GM21526 (cell line): ENCODE measurements around the gene TOR2A.
"Not testable (repeated sequence)": the region's sequence is repeated elsewhere in the genome, so short reads cannot be mapped to it uniquely, and the experiment has no call there.

Source experiments
- ATAC-seq: cut with Tn5 transposase; IDR thresholded peaks from one replicate; pipeline ENCODE4 v1.9.1; 2021; ENCODE audit warnings: moderate library complexity; ENCODE audit not compliant: unreplicated experiment, low FRiP score

The TOR2A gene

DNA sequence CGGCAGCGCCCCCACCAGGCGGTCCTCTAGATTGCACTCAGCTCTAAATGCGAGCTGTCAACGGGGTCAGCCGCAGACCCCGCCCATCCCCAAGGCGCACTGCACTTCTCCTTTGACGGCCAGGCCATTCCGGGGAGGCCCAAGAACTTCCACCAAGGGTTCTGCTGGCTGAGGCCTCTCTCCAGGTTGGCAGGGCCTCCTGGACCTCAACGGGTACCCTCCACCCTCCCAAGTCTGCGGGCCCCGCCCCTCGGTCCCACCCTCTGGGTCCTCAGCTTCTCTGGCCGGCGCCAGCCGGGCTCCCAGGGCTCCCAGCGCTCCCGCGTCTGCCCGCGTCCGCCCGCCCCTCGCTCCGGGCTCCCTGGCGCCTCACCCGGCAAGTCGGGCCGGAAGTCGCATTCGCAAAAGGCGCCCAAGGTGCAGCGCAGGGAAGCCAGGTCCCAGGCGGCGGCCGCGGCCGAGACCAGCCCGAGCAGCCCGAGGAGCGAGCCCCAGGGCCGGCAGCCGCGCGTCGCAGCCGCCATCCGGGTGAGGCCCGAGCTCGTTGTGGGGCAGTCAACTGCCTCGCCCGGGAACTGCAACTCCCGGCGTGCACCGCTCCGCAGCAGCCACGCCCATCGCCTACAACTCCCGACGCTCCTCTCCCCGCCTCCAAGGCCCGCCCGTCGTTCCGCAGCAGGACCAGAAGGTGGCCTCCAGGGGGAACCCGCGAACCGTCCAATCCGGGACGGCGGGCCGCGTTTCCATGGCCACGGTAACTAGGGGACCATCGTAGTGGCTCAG, at the start of gene TOR2A:
Gene TOR2A (minus strand): TSS at position 548 of the 783 bp plus-strand sequence. CDS start 24 bp downstream, at position 524.
- ATAC-seq = peak; percentile 84

DNA sequence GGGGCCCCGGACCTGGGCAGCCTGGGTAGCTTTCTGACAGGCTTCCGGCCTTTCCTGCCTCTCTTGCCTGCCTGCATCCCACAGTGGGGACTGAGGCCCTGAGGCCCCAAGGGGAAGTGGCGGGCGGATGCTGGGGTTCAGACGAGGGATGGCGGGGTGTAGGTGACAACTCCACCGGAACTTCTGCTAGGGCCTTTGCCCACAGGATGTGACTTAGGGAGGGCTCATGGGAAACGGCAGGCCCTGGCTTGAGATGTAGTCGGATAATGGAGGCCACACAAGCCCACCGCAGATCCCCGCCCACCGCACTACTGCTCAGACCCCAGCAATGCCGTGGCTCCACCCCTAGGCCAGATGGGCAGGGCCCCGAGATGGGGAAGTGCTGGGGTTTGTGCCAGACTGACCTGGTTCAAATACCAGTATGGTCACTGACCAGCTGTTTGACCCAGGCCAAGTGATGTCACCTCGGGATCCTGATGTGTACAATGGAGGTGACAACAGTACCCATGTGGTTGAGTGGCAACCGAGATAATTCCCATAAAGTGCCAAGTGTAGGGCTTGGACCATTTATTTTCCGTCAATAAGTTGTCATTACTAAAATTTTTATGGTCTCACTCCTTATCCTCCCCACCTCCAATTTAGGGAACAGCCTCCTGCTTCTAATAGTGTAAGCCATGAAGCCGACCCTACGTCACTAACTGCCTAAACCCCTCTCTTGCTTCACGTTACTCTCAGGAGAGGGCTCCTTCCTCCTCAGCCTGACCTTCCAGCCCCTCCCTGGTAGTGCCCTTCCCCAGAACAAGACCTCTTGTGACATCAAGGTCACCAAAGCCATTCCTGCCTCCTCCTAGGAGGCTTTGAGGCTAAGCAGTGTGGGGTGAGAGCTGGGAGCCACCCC, 48.3 kb upstream of the TOR2A start:
- no peak for ATAC-seq

DNA sequence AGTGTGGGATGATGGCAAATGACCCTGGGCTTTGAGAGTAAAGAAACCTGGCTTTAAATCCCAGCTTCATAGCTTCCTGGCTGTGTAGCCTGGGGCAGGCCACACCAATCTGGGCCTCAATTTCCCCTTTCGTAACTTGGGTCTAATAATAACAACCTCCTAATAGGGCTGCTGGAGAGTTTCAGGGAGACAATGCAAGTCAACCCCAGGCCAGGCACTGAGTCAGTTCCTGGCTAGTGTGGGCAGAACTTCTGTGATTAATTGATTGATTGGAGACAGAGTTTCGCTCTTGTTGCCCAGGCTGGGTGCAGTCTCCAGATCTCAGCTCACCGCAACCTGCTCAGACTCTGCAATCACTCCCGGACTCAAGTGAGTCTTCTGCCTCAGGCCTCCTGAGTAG, 46.7 kb upstream of the TOR2A start:
- ATAC-seq = no peak

DNA sequence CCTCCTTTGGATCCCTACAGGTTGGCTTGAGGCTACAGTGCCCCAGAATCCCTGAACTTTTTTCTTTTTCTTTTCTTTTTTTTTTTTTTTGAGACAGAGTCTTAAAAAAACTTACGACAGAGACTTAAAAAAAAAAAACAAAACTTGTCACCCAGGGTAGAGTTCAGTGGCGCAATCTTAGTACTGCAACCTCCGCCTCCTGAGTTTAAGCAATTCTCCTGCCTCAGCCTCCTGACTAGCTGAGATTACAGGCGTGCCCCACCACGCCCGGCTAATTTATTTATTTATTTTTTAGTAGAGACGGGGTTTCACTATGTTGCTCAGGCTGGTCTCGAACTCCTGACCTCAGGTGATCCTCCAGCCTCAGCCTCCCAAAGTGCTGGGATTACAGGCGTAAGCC, 45.8 kb upstream of the TOR2A start:
- not testable (repeated sequence) for ATAC-seq

DNA sequence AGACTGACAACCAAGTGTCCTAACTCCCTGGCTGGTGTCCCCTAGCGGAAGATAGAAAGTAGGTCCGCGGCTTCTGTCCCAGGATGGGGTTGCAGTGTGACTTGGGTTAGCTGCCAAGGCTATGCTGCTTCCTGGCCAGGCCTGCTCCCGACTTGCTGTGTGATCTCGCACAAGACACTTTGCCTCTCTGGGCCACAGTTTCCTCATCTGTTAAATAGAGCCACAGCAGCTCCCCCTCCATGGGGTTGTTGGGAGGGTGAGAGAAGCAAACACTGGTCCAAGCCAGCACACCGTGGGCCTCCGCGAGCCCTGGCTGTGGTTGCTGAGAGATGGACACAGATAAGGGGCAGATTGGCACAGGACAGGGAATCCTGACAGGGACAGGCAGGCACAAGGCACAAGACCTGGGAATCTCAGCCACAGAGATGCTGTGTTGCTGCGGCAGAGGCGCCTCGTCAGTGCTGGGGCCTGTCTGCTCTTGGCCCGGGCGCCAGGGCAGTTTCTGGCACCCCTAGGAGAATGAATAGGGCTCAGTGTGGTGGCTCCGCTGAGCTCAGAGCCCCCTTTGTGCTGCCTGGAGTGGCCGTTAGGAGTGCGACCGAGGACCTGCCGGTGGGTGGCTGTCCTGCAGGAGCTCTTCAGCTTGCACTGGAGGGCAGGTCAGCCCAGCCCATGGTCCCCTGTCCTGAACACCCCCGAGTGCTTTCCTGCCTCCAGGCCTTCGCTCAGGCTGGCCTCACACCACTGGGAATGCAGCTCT, 45.2 kb upstream of the TOR2A start:
- no peak for ATAC-seq

DNA sequence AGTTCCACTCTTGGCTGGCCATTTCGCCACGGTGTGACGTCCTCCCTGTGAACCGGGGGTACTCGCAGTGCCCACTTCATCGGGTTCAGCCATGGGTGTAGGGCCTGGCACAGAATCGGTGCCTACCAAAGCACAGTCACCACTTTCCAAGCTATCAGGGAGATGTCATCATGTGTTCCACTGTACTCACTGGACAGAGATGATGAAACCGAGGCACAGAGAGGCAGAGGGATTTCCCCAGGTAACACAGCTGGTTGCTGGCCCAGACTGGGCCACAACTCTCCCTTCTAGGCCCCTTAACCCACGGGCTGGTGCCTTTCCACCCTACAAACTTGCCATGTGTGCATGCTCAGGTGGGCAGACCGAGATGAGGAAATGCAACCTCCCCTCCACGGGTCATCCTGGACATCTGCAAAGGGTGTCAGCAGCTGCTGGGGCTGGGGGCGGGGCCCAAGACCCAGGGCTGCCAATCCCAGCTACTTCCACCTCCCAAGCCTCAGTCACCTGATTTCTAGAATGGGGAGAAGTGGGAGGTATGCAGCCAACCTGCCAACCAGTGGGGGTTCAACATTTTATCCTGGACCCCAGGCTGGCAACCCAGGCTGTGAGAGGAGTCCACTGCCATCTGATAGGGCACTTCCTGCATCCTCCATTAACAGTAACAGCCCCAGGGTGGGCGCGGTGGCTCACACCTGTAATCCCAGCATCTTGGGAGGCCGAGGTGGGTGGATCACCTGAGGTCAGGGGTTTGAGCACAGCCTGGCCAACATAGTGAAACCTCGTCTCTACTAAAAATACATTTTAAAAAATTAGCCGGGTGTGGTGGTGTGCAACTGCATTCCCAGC, 44.3 kb upstream of the TOR2A start:
- no peak for ATAC-seq

DNA sequence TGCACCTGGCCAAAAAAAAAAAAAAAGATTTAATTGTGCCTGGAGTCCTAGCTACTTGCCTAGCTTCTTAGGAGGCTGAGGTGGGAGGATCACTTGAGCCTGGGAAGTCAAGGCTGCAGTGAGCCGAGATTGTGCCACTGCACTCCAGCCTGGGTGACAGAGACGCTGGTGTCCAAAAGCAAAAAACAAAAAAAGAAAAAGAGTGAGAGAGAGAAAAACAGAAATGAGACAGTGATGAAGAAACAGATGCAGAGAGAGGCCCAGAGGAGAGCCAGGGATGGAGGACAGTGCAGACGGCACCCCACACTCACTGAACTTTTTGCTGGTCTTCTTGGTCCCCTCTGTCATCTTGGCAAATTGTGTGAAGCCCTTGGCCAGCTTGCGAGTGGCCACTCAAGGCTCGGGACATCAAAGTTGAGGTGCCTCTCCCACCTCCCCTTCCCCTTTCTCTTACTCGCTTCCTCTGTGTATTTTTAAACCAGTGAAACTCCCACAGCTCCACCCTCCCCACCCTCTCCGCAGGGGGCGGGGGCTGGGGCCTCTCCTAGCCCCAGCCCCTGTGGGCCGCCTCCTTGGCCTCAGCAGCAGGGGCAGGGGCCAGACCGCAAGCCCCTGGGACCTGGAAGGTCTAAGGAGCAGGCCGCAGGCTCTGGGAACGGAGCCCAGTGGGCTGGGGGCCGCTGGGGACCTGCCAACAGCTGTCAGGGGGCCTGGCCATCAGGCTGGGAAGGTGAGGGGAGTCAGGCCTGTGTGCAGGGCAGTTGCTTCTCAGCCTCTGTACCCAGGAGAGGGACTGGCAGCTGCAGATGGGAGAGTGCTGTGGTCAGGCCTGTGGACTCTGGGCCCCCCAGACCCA, 43.4 kb upstream of the TOR2A start, which contains the start of gene SH2D3C:
Gene SH2D3C (minus strand): TSS at position 387 of the 856 bp plus-strand sequence. CDS start 39 bp downstream, at position 348.
- ATAC-seq = no peak

DNA sequence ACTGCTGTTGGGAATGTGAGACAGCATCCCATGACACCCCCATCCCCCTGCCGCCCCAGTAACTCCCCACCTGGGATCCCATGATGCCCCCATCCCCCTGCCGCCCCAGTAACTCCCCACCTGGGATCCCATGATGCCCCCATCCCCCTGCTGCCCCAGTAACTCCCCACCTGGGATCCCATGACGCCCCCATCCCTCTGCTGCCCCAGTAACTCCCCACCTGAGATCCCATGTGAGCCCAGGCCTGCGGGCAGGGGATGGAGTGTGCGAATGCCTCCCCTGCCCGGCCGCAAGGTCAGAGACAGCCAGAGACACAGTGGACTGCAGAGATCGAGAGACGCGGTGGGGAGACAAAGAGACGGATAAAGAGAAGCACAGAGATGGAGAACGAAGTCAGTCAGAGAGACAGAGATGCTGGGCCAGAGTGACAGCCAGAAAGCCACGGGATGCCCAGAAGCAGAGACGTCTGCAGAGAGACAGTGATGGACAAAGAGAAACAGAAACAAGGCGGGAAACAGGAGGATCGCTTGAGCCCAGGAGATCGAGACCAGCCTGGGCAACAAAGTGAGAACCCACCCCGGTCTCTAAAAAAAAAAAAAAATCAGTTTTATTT, 42.4 kb upstream of the TOR2A start:
- no peak for ATAC-seq

DNA sequence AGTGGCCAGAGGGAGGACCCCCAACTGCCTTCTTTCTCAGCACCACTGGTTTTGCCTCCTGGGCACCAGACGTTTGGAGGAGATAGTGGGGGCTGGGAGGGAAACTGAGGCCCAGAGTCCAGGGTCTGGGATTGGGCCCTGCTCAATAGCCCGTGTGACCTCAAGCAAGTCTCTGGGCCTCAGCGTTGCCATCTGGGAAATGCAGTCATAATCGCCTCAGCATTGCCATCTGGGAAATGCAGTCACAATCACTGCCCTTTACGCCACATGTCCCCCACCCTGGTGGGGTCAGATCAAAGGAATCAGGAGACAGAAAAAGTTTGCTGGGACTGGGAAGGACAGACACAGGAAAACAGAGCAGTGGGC, 41.8 kb upstream of the TOR2A start:
- no peak for ATAC-seq

DNA sequence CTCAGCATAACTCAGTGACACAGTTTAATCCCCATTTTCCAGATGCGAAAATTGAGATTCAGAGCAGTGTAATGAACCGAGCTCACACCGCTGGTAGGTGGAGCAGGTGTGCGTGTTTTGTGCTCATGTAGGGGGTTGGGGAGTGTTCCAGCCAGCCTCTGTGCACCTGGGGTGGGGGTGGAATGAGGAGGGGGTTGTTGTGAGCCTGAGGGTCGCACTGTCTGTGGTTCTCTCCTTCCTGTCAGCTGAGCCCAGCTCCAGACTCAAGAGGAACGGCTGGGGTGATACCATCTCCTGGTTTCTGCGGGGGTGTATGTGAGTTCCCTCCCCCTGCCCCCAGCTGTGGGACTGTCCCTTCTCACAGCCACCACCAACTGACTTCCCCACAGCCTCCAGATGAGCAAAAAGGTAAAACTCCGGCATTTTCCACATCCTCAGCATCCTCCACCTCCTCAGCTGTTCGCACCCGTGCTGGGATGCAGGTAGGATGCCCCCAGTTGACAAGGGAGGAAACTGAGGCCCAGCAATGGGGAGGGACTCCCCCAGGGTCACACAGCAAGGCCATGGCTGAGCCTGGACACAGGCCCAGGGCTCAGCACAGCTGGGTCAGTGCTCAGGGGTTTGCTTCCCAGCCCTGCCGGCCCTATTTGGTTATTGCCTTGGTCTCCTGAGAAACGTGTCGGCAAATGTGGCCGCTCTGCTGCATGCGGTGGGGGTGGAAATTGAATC, 41.3 kb upstream of the TOR2A start:
- ATAC-seq = no peak

DNA sequence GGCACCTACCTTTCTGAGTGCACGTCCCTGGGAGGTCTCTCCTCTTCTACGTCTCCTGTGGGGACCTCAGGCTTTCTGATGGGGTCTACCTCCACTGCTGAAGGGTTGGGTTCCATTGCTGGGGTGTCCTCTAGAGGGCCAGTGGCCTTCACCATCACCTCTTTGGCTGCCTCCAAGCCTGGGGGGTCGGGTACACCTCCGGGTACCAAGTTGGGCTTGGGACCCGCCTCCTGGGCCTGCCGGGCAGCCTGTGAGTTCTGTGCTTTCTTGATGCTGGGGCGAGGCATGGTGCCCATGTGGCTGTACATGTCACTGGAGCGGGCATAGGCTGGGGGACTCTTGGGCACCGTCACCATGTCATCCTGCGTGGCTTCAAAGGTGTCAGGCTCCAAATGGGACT, 38.9 kb upstream of the TOR2A start:
- no peak for ATAC-seq

DNA sequence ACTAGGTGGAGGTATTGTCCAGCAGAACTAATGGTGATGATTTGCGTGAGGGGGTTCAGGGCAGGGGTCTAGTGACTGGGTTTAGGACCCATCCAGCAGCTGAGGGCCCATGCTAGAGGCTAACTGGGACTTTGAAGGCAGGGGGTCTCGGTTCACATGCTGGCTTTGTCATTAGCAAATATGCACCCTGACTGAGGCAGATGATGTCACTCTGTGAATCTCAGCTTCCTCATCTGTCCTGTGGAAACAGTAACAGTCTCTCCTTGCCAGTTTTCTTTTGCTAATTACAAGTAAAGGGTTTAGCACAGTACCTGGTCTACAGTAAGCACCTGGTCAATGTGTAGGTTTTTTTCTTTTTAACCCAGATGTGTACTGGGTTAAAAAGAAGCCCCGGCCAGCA, 38.2 kb upstream of the TOR2A start:
- ATAC-seq = no peak

DNA sequence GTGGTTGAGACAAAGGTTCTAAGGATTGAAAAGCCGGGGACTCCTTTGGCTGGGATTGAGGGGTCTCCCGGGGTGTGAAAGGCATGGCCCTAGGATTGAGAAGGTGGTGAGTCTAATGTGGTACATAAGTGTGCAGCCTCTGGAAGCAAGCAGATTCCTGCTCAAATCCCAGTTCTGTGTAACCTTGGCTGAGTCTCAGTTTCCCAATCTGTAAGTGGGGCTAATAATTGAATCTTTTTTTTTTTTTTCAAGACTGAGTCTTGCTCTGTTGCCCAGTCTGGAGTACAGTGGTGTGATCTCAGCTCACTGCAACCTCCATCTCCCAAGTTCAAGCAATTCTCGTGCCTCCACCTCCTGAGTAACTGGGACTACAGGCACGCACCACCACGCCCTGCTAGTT, 37.5 kb upstream of the TOR2A start:
- no peak for ATAC-seq

DNA sequence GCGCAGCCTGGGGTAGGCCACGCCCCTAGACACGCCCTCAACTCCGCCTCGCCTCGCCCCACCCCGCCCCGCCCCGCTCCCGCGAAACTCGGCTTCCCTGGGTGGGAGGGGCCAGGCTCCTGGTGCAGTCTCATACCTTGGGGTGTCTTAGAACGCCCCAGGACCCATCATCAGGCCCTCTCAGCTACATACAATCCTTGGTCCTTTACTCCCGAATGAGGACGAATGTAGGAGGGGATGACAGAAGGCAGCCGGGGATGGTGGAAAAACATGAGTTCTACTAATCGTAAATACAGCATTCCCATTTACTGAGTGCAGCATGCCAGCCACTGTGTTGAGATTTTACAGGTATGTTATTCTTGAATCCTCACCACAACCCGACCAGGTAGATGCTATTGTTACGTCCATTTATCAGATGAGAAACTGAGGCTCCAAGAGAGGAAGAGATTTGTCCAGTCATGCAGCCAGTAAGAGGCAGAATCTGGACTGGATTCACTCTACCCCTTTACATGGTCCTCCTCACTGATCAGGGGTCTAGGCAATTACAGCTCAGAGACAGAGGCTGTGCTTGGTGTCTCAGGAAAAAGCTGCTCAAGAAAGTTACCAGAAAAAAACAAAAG, 36.6 kb upstream of the TOR2A start:
- ATAC-seq = no peak

DNA sequence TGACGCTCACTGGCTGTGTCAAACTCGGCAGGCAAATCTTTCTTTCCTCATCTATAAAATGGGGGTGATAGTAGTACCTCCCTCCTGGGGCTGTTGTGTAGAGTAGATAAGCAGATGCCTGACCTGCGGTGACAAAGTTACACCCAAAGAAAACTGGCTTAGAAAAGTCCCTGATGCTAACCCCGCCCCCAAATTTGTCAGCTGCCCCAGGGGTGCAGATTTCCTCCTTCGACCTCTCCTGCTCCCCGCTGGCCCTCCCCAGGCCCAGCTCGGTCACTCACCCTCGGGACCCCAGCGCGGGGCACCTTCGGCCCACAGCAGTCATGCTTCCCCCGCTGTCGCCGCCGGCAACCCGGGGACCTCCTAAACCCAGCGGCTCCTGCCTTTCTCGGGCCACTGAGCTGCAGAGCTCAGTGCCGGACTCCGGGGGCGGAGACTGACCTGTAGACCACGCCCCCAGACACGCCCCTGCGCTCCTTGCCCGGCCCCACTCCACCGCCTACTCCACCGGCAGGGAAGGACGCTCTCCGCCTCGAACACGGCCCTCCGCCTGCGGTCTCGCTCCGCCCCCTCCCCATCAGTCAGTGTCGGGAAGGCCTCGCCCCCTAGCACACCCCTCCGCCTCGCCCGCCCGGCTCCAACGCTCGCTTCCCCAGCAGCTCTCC, 35.9 kb upstream of the TOR2A start:
- ATAC-seq = peak; percentile 70

DNA sequence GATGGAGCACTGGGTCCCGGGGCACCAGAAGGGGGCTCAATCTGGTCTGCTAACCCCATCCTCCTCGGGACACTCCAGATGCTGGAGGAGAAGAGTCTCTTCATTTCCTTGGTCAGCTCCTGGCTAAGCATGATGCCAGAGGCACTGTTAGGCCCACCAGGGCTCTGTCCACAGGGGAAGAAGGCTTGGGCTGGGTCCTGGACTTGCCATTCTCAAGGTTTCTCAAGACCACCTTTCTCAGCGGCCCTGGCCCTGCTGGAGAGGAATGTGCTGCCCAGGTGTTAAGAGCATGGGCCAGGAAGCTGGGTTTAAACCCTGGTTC, 35.5 kb upstream of the TOR2A start:
- no peak for ATAC-seq

DNA sequence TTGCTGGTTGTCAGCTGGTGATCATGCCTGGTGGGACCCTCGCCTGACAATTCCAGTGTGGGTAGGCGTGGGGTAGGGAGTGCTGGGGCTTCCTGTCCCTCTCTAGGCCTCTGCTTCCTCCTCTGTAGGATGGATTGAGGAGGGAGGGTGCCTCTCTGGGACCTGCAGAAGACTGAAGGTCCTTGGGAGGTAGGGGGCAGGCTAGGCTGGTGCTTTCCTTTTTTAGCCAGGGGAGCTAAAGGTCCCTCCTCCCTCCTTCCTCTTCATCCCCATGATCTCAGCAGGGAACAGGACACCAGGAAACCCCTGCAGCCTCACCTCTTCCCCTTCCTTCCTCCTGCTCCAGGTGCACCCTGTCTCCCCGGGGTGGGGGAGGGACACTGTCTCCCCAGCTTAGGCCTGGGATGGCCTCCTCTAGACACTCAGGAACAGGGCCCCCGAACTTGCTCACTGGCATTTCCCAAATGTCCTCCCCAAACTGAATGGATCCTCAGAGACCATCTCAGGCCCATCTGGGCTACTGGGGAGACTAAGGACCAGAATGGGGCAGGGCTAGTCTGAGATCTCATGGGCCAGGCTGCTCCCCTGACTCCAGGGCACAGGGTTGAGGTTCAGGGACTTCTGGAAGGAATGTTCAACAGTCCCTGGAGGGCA, 35.0 kb upstream of the TOR2A start:
- ATAC-seq = no peak
